ENCODE measurements around the gene PSG7. TPM values are rescaled to one million over a fixed set of nuclear protein-coding genes. Genes with fewer than 3 reads are reported as not detected.
"Not testable (repeated sequence)": the region's sequence is repeated elsewhere in the genome, so short reads cannot be mapped to it uniquely, and the experiment has no call there.

Gene PSG7
- total and polyA plus RNA-seq, 2 donors (not counting 1 experiment from before 2014, with no cell fraction given), result 0.66 TPM; not detected in 1

GRCh38 chr19:42930214-42930613, 6.8 kb downstream of the PSG7 start:
- not testable (repeated sequence) for H3K79me2 ChIP-seq (ENCODE audit: control insufficient read depth, insufficient read depth, low read length); H3K36me3 ChIP-seq (ENCODE audit: control insufficient read depth, insufficient read depth, low read length); H3K4me2 ChIP-seq (ENCODE audit: extremely low read depth, insufficient read depth, low read length); H2AFZ ChIP-seq (ENCODE audit: low read length); H3K27me3 ChIP-seq (ENCODE audit: control insufficient read depth, insufficient read depth, low read length); H3K9ac ChIP-seq (ENCODE audit: insufficient read depth, low read length); H3K27ac ChIP-seq (ENCODE audit: insufficient read depth, low read length); H3K4me3 ChIP-seq (replicated peaks in 1 of 4; ENCODE audit: control extremely low read depth in 1 of 4, insufficient read depth in 1 of 4, low read depth in 3 of 4, low read length in 4 of 4); H4K20me1 ChIP-seq (ENCODE audit: control insufficient read depth, extremely low read depth, insufficient read depth, low read length); H3K9me3 ChIP-seq (ENCODE audit: control insufficient read depth, insufficient read depth, low read depth, low read length)
- H3K4me1 ChIP-seq (ENCODE audit: control insufficient read depth, extremely low read depth, insufficient read depth, low read length), result peaks cover 20% of the 10 kb centered on the region
- peak; percentile 25 to 48 for TF ChIP-seq CTCF (conservative IDR thresholded peaks at IDR 0.05 in 1 of 2, IDR thresholded peaks at IDR 0.05 in 1 of 2; ENCODE audit: low read depth in 1 of 2, low read length in 2 of 2)
- peak; percentile 5 to 23 for DNase-seq (ENCODE audit: low read depth in 2 of 2)

- Histone ChIP-seq H3K4me3 (replicated peaks in 1 of 4; ENCODE audit: control extremely low read depth in 1 of 4, insufficient read depth in 1 of 4, low read depth in 3 of 4, low read length in 4 of 4) (no peak overlapping the region), H2AFZ (ENCODE audit: low read length) (no peak overlapping the region), H3K9ac (ENCODE audit: insufficient read depth, low read length) (no peak overlapping the region), H3K36me3 (ENCODE audit: control insufficient read depth, insufficient read depth, low read length) (no peaks in the 10 kb centered on the region), H3K4me2 (ENCODE audit: extremely low read depth, insufficient read depth, low read length) (no peak overlapping the region), H3K9me3 (ENCODE audit: control insufficient read depth, insufficient read depth, low read depth, low read length) (no peaks in the 10 kb centered on the region), H3K27me3 (ENCODE audit: control insufficient read depth, insufficient read depth, low read length) (no peaks in the 10 kb centered on the region), H3K27ac (ENCODE audit: insufficient read depth, low read length) (no peak overlapping the region), H4K20me1 (ENCODE audit: control insufficient read depth, extremely low read depth, insufficient read depth, low read length) (no peaks in the 10 kb centered on the region), H3K4me1 (ENCODE audit: control insufficient read depth, extremely low read depth, insufficient read depth, low read length) (peaks cover 12% of the 10 kb centered on the region), H3K79me2 (ENCODE audit: control insufficient read depth, insufficient read depth, low read length) (no peaks in the 10 kb centered on the region)
- no peak for DNase-seq (ENCODE audit: low read depth in 2 of 2)
- TF ChIP-seq EZH2 (IDR thresholded peaks at IDR 0.05; ENCODE audit: low read length, missing control alignments) (no peak), CTCF (conservative IDR thresholded peaks at IDR 0.05 in 1 of 2, IDR thresholded peaks at IDR 0.05 in 1 of 2; ENCODE audit: low read depth in 1 of 2, low read length in 2 of 2) (no peak)
Observed at GRCh38 chr19:42928896-42929295, 8.1 kb downstream of the PSG7 start.

- H3K9ac ChIP-seq (ENCODE audit: insufficient read depth, low read length), result no peak overlapping the region
- H4K20me1 ChIP-seq (ENCODE audit: control insufficient read depth, extremely low read depth, insufficient read depth, low read length), result no peaks in the 10 kb centered on the region
- H3K4me1 ChIP-seq (ENCODE audit: control insufficient read depth, extremely low read depth, insufficient read depth, low read length), result peaks cover 2% of the 10 kb centered on the region
- no peak overlapping the region for H3K27ac ChIP-seq (ENCODE audit: insufficient read depth, low read length)
- no peaks in the 10 kb centered on the region for H3K79me2 ChIP-seq (ENCODE audit: control insufficient read depth, insufficient read depth, low read length)
- DNase-seq (ENCODE audit: low read depth in 2 of 2), result no peak
- no peaks in the 10 kb centered on the region for H3K27me3 ChIP-seq (ENCODE audit: control insufficient read depth, insufficient read depth, low read length)
- H3K9me3 ChIP-seq (ENCODE audit: control insufficient read depth, insufficient read depth, low read depth, low read length), result no peaks in the 10 kb centered on the region
- no peak overlapping the region for H2AFZ ChIP-seq (ENCODE audit: low read length)
- no peak for TF ChIP-seq CTCF (conservative IDR thresholded peaks at IDR 0.05 in 1 of 2, IDR thresholded peaks at IDR 0.05 in 1 of 2; ENCODE audit: low read depth in 1 of 2, low read length in 2 of 2)
- TF ChIP-seq EZH2 (IDR thresholded peaks at IDR 0.05; ENCODE audit: low read length, missing control alignments), result no peak
- no peak overlapping the region for H3K4me3 ChIP-seq (replicated peaks in 1 of 4; ENCODE audit: control extremely low read depth in 1 of 4, insufficient read depth in 1 of 4, low read depth in 3 of 4, low read length in 4 of 4)
- H3K36me3 ChIP-seq (ENCODE audit: control insufficient read depth, insufficient read depth, low read length), result no peaks in the 10 kb centered on the region
- H3K4me2 ChIP-seq (ENCODE audit: extremely low read depth, insufficient read depth, low read length), result no peak overlapping the region
Observed at GRCh38 chr19:42926781-42927180, 10.2 kb downstream of the PSG7 start.
